Urothelium cell line (cell line): ENCODE data around the gene RNU6-8.

ENCODE experiments used
- DNase-seq: peaks from one replicate; pipeline ENCODE4 v3.0.0; 2011; ENCODE audit warnings: low spot score, mixed read lengths
- FAIRE-seq: peaks from 2 replicates; lab custom pipeline; 2011; peaks lifted over from hg19 to GRCh38; lab: Jason Lieb, UNC

The RNU6-8 gene

DNA sequence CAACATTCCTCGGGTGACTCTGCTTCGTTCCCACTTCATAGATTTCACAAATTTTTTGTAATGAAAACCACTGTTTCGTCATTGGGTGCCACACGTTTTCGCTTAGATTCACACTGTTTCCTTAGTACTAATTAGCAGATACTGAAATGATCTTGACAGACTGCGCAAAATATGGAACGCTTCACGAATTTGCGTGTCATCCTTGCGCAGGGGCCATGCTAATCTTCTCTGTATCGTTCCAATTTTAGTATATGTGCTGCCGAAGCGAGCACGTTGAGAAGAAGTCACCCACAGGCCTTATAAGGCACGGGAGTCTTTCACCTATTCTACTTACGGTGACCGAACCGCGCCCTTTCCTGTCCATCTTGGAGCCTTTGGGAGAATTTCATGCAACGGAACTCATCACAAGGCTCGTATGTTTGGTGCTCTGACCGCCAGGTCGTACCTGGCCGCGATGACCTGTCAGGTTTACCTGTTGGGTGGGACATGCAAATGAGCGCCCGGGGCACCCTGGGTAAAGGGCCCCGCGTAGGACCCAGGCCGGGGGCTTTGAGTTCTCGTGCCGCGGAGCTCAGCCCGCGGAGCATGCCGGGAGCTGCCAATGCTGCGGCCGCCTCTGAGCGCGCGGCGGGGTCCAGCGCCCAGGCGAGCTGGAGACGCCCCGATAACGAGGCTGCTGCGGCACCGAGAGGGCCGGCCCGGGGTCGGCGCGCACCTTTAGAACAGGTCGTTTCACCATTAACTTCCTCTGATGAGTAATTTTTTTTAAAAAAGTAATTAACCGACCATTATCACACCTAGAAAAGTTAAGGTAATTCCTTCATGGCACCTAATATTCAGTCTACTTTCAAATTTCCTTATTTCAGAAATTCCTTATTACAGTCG is at the start of gene RNU6-8:
Gene RNU6-8, minus strand, starts transcription at position 272 of the 885 bp plus-strand sequence.
- DNase-seq (peak; percentile 89), FAIRE-seq (no peak)

DNA sequence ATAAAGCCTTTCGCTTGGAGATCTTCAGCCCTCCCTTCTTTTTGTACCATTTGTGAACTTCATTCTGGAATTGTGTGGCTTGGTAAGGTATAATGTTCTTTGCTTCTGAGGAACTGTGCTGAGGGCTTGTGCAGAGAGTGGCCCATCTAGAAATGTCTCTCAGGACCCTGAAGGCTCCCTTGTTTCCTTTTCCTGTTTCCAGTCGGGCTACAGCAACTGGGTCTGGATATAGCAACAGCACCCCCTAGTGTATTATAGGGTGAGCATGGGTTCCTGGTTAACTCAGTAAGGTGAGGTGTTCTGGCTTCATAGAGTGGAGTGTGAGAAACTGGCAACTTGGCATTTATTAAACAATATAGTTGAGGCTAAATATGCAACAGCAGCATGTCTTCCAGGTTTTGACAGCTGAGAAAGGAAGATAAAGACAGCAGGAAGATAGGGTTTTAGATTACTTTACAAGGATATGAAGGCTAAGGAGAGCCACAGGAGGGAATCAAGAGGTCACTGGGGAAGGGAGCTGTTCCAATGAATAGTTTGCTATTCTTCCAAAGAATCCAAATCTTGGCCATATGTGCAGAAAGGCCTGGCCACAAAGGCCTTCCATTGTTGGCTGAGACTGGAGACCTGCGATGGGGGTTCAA is 49.1 kb upstream of the RNU6-8 start:
- FAIRE-seq: no peak
- DNase-seq: peak; percentile 69

DNA sequence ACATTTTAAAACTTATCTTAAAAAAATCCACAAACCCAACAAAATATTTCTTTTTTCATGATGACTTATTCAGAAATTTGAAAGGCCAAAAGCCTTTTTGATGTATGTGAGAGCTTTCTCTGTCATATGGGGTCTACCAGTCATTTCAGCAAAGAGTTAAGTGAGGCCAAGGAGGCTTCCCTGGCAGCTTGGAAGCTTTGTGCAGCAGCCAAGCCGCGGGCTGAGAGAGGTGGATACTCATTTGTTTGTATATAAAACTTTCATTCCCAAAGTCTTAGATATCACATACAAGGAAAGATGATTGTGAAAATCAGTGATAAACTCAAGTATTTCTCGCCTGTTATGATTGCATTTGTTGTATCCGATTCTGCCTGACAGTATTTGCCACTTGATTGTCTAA is 48.5 kb upstream of the RNU6-8 start:
- FAIRE-seq: no peak
- no peak for DNase-seq

DNA sequence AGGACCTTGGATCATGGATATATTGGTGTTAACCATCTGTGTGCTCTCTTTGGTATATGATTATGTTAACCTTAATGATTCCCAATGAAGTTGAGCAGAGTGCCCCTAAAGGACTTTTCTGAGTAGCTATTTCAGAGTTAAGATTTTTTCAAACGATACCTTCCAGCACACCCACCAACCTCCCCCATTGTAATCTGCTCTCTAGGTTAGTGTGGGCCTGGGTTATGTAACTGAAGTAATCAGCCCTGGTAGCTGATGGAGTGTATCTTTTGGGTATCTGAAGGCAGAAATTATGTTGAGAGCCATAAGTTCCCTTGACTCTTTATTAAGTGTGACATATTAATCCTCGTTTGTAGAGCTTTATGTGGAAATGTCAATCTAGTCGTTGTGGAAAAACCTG is 47.6 kb upstream of the RNU6-8 start:
- DNase-seq (no peak), FAIRE-seq (no peak)

DNA sequence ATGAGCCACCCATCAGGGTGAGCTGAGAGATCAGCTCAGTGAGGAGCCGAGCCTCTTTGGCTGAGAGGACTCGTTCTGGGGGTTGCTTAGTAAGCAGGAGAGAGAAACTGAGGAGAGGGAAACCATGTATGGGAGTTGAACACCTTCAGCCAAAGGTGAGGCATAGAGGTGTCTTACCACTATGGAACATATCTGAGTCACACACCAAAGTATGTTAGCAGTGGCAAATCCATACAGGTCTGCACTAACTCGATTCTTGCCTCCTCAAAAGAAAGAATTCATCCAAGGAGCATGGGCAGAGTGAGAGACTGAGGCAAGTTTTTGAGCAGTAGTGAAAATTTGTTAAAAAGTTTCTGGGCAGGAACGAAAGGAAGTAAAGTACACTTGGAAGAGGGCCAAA is 46.7 kb upstream of the RNU6-8 start:
- DNase-seq (no peak), FAIRE-seq (no peak)

DNA sequence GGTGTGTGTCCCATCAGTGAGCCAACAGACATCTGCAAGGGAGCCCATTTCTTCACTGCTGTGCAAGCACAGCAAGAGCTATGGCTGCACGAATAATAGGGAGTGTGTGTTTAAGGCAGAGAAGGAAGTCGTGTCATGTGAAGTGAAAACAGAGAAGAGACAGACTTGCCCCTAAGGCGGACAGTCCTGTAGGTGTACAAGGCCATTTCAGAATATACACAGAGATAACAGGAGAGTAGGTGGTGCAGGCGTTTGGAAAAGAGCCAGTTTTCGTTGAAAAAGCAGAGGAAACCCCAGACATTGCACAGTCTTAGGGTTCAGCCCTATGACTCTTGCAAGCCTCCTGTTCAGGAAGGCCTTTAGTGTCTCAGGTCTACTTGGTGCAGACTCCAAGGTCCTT is 46.3 kb upstream of the RNU6-8 start:
- DNase-seq (no peak), FAIRE-seq (no peak)

DNA sequence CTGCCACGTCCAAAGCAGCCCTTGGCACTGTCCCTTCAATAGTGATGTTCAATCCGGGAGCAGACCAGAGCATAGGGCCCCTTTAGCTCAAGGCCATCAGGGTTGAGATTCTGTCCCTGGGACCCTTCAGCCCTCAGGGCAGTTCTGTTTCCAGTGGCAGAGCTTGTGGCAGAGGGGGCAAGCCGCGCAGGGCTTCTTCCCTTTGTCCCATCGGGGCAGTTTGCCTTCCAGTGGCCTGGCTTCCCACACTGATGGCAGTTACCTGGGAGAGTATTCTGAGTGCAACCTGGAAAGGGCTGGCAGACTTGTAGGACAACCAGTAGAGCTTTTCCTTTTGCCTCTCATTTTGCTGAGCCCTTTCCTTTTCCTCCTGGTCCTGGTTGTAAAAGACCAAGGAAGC is 43.7 kb upstream of the RNU6-8 start:
- no peak for DNase-seq
- no peak for FAIRE-seq

DNA sequence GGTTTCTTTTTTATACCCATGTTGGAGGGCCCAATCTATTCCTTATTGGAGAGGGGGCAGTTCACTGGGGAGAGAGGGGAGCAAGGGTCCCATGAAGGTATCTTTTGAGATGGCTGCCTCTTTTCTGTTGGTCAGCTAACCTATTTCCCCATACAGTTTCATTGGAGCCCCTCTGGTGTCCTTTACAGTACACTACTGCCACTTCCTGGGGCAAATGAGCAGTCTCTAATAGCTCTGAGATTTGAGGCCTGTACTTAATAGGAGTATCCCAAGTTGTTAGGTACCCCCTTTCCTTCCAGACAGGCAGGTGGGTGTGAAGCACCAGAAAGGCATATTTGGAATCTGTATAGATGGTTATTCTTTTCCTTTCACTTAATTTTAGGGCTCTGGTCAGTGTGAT is 41.3 kb upstream of the RNU6-8 start:
- DNase-seq (no peak), FAIRE-seq (no peak)

DNA sequence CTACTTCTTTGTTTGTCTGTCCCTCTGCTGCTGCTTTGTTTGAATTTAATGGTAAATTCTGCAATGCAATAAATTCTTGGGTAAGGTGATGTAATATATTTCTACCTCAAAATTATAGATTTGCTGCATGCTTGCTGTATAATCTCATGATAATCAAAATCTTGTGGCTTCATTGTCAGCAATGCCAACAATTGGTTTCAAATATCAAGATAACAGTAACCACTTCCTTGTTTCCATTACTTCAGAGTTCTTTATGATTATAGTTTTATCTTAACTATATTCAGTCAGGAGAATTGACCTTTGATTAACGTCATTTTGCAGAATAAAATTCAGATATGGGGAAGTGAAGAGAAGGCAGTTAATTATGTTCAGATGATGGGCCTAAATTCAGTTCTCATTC is 30.2 kb upstream of the RNU6-8 start:
- FAIRE-seq (no peak), DNase-seq (no peak)

DNA sequence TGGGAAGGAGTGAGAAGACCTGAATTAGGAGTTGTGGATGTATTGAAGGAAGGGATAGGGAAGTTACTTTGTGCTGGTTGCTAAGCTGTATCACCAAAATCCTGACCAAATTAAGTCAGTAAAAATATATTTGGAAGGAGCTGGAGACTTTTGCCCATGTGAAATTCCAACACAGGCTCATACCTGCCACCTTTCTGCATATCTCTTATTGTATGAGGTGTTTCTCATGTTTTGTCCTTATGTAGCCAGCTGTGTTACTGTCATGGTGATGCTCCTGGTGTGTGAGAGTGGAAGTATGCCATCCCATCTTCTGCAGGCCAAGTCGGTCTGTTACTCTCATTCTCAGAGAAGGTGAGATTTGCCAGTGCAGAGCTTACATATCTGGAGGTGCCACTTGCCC is 29.4 kb upstream of the RNU6-8 start:
- DNase-seq (no peak), FAIRE-seq (no peak)

DNA sequence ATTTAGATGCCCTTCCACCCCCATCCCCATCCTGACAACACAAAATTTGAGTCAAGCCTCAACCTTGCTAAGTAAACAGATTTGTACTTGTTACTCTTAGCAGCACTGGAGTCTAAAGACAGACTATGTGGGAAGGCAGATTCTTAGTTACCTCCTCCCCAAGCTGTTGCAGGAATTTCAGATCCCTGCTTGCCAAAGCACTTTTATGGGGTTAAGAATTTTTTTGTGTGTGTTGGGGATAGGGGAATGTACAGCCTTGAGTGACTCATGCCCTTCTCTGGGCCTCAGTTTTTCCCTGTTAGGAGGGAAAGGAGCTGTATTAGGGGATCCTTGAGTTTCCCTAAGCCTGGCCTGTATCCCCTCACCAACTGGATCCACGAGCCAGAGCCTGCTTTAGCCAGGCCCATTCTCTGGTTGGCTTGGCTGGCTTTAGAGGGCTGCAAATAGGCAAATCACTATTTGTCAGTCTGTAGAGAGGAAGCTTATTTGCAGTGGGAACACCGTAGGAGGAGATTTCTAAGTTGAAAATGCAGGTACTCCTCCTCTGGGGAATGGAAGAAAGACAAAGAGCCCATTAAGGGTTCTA is 27.7 kb upstream of the RNU6-8 start:
- DNase-seq (peak; percentile 61), FAIRE-seq (no peak)

DNA sequence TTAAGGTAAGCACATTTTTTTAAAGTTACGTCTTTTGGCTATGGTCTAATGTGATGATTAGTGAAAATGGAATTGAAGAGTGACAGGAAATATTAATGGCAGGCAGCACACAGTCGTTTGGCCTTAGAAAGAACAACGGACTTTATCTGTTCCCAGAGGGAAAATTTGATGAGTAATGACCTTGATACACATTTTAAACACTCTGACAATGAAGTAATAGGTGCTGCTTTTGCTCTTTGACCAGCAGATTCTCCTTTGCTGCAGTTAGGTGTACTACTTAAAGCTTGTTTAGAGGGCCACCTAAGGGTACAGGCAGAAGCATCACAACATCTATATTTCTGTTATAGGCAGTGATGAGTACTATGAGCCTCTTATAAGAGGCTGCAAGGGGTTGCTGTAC is 27.1 kb upstream of the RNU6-8 start:
- DNase-seq (peak; percentile 46), FAIRE-seq (peak; percentile 17)

DNA sequence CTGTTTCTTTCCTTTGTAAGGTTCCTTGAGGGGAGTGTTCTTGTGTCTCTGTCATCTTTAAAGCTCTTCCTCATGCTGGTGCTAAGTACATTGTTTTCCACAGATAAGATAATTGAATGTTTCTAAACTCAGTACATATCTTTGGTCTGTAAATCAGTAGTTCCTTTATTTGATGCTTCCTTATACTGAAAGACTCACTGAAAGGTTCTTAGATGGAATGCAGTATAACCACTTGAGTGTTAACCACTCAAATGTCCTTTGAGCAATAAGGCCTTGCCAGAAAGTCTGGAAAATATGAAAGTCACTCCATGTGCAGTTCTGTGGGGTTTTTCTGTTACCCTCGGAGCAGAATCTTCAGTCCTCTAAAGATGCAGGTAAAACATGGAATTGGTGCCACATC is 23.0 kb upstream of the RNU6-8 start:
- DNase-seq (no peak), FAIRE-seq (no peak)

DNA sequence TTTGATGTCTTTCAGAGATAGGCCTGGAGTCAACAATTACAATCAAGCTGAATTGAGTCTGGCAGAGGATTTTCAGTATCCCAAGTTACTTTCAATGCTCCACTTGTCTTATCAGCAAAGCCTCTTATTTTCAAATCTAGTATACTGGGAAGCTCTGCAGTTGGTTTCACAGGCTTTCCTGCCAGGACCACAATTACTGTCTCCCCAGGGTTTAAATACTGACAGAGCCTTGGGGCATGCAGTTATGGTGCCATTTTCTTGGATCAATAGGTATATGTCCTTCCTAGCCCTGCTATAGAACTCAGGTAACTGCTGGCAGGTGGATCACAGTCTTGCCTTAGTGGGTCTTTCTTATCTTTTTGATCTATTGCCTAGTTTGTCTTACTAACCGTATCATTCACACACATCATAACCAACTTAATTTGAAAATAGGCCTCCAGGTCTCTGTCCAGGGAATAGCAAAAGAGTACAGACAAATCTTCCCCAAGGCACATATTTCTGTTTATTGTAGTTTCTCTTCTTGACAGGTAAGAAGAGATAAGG is 22.4 kb upstream of the RNU6-8 start:
- FAIRE-seq (no peak), DNase-seq (no peak)

DNA sequence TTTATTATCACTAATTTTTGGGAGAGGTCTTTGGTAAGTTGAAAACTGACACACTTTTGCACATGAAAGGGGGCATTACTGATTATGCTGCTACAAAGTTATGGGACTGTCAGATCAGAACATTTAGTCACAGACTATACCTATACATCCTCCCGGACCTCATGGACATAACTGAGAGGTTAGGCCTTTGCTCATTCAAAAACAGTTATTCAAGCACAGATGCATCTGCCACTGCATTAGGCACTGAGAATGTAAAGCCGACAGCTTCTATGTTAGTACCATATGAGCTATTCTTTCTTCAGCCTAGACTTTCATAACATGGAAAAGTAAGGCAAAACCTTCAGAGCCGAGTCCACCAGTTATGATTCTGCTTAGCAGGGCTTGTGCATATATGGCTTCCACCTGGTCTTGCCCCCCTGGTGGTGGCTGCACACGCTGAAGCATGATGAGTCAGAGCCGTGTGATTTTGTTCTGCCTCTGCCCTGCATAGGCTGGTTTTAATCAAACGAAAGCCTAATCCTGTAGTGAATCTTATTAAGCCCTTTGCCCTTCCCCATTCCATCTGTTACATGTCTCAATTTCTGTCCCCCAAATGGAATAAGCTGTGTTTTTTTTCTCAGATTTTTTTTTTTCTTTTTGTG is 21.8 kb upstream of the RNU6-8 start:
- FAIRE-seq (peak; percentile 79), DNase-seq (peak; percentile 73)

DNA sequence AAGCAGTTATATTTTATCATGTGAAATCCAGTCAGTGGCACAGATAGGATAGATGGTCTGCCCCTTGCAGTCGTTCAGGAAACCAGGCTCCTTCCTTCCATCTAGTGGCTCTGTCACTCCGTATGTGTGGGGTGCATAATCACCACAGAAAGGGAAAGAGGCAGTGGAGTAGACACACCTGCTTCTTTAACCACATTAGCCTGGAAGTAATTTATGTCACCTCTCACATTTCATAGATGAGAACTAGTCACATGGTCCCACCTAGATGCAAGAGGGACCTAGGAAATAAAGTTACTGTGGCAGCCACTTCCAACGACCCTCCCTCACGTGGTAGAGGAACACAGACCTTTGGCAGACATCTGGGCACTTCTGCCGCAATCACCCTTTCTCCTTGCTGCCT is 14.2 kb upstream of the RNU6-8 start:
- no peak for FAIRE-seq
- DNase-seq: no peak

DNA sequence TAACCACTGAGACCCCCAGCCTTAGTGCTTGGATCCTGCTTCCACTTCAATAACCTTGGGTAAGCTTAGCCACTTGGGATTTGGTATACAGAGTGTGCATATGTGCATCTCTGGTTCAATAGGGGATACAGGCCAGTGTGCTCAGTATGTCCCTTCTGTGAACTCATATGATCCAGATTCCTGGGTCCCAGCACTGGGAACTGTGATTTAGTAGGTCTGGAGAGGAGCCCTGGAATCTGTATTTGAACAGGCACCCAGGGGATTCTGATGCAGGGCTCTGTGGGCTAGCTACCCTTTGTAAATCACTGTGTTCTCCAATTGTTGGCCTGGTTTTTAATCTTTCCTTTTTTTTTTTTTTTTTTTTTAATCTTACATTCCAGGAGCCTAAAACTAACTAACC is 9.8 kb upstream of the RNU6-8 start:
- FAIRE-seq (no peak), DNase-seq (no peak)

DNA sequence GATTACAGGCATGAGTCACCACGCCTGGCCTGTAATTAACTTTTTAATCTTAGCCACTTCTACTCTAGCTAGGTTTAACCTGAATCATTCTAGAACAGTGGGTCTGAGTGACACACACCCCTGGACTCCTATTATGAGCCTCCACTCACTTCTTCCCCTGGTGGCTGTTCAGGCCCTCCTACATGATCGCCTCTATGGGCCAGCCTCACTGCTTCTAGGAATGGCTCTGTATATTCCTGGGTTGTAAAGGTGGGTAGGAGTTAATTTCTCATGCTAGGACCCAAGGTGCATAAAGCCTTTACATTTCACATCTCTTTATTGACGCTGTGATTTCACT is 8.0 kb upstream of the RNU6-8 start:
- no peak for DNase-seq
- FAIRE-seq: no peak

DNA sequence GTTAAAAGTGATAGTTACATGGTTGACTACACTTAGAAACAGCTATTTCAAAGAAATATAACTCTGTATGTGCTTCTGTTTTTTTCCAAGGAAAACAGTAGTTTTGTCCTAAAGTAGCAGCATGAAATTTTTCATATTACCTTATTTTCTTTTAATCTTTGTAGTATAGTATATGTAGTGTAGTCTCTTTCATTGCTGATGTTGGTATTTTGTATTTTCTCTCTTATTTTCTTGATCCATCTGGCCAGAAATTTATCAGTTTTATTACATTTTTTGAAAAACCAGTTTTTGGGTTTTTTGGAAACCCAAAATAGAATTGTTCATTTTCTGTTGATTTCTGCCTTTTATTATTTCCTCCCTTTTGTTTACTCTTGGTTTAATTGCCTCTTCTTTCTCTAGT is 6.4 kb upstream of the RNU6-8 start:
- FAIRE-seq (no peak), DNase-seq (no peak)

DNA sequence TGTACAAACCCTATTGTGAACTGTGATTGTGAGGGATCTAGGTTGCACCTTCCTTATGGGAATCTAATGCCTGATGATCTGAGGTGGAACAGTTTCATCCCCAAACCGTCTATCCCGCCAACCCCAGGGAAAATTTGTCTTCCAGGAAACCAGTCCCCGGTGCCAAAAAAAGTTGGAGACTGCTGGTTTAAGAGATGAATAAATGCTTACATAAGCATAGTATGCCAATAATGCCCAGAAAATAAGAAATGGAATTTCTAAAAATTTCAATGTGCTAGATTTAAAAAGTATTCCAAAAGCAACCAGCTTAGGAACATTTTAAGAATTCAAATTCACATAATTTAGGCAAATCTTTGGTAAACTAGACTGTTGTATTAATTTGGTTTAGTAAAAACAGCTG is 5.4 kb upstream of the RNU6-8 start:
- FAIRE-seq: no peak
- DNase-seq: no peak

DNA sequence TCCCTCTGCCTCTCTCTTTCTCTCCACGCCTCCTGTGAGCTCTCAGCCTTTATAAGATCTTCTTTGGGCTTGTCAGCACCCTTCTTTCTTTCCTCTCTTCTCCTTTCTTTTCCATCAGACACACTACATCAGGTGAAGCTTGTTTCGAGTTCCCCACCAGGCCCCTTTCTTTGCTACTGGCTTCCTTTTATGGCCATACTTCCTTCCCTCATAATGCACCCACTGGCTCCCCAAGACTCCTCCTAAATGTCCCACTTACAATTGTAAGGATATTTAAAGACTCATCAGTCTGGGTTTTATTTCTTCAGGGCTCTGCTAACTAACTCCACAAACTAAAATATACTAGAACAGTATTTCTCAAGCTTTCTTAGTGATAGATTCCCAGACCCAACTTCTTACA is 3.5 kb upstream of the RNU6-8 start:
- no peak for DNase-seq
- no peak for FAIRE-seq

DNA sequence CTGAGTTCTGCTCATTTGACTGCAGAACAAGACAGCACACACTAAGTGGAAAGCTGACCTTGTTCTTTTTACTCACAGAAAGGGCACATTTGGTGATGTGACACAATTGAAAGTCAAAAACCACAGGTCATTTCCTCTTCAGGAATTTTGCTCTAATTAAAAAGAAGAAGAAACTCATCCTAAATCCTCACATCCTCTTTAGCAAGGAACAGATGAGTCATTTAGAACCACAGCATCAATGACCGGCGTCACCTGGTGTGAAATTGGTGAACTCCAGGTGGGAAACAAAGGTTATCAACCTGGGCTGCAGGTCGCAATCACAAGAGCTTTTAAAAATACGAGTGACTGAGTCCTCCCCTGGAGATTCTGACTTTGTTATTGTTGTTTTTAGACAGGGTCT is 2.9 kb upstream of the RNU6-8 start:
- FAIRE-seq (no peak), DNase-seq (no peak)
